Activated T-cell treated with anti-CD3 and anti-CD28 coated beads, Interleukin-2, amount 50 U/mL, for 1 hour (primary cell): ENCODE measurements around the gene IQSEC1.
"Not testable (repeated sequence)": the region's sequence is repeated elsewhere in the genome, so short reads cannot be mapped to it uniquely, and the experiment has no call there.

Experiments used
- DNase-seq: peaks from one replicate; pipeline ENCODE4 v3.0.0-alpha.2; 2020

IQSEC1 gene

DNA sequence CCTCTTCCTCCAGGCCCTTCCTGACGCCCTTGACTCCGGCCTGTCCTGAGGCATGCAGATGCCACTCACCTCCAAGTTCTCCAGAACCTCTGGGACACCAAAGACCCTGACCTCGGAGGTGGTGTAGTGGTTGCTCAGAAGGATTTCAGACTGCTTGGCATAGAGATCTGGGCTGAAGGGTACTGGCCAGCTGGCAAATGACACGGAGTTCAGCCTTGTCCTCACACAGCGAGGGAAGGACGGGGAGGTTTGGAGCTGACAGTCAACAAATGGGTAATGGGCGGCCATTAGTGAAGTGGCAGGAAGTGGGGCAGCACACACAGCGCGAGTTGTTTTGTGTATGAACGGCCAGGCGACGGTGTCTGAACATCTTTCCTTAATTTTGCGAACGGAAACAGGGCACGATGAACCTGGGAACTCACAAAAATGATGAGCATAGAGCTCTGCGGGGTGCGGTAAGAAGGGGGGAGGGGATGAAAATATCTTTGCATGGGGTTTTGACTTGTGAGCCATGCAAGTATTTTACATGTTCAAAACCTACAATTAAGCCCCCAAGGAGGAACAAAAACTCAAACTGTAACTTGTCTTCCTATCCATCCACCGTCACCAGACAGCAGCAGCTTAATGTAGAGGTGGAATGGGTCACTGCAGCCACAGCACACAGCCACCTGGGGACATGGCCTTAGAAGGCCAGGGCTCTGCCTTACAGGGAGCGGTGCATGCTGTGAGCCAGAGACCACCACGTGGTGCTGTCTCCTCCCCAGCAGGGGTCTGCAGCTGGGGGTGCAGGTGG, 188.2 kb downstream of the IQSEC1 start:
- DNase-seq, result no peak

DNA sequence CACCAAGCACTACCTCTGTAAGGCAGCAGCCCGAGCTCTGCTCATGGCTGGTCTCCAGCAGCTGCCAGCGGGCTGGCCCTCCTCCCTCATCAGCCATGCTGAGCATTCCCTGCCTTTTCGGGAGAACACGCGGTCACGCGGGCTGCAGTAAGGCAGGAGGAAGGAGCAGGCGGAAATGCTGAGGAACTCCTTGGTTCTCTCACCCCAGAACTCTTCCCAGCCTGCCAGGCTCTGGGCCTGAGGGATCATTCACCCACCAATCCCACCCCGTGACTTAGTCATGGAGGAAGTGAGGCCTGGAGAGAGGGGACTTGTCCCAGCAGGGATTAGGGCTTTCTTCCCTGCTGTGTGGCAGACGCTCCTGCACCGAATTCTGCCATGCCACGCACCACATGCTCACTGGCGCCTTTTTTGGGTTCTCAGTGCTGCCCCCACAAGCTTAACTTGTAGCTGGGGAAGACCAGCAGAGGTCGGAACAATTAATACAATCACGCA, 189.0 kb downstream of the IQSEC1 start:
- DNase-seq, result no peak

DNA sequence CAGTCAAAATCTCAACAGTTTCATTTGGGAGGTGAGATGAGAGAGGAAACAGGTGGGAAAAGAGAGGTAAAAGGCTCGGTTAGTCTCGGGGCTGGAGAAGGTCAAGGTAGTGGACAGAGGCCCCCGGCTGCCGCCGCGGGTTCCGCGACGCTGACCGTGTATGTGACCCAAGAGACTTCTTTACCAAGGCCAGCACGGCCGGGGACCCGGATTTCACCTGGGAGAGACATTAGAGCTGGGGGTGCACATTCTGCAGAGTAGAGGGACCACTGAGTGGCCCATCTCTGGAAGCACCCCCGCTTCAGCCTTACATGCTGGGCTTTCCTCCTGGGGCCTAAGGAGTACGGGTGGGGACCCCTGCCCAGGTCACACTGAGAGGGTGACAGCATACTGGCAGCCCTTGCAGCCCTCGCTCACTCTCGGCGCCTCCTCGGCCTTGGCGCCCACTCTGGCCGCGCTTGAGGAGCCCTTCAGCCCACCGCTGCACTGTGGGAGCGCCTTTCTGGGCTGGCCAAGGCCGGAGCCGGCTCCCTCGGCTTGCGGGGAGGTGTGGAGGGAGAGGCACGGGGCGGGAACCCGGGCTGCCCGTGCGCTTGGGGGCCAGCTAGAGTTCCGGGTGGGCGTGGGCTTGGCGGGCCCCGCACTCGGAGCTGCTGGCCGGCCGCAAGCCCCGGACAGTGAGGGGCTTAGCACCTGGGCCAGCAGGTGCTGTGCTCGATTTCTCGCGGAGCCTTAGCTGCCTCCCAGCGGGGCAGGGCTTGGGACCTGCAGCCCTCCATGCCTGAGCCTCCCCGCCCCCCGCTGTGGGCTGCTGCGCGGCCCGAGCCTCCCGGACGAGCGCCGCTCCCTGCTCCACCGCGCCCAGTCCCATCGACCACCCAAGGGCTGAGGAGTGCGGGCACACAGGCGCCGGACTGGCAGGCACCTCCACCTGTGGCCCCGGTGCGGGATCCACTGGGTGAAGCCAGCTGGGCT, 190.6 kb downstream of the IQSEC1 start:
- no peak for DNase-seq

DNA sequence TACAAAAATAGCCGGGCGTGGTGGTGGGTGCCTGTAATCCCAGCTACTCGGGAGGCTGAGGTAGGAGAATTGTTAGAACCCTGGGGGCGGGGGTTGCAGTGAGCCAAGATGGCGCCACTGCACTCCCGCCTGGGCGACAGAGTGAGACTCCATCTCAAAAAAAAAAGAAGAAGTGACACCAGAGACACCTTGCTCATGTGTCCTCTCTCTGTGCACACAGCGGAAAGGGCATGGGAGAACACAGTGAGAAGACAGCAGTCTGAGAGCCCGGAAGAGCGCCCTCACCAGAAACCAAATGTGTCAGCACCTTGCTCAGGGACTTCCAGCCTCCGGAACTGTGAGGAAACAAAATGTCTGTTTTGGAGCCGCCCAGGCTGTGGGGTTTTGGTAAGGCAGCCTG, 191.4 kb downstream of the IQSEC1 start:
- DNase-seq, result not testable (repeated sequence)

DNA sequence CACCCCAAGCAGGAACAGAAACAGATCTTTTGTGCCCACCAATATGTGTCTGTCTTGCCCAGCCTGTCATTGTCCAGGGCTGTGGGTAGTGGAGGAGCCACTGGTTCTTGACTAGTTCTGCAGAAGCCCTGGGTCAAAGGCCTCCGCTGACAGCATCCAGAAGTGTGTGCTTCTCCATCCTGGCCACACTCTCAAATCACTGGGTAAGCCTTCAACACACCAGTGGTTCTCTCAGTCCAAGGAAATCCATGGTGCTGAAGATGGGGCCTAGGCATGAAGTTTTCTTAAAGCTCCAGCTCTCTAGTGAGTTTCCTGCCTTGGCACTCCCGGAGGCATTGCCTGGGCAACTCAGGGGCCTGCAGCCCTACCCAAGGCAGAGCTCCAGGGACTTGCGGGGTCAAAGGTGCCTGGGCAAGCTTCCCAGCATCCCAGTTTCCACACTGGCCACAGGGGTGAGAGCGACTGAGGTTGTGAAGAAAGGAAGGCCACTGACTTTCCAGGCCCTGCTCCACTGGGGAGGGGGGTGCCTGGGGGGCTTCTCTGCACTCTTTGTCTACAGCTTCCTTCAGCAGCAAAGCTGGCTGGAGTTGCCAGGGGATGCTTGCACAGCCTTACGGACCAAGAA, 193.9 kb downstream of the IQSEC1 start:
- no peak for DNase-seq

DNA sequence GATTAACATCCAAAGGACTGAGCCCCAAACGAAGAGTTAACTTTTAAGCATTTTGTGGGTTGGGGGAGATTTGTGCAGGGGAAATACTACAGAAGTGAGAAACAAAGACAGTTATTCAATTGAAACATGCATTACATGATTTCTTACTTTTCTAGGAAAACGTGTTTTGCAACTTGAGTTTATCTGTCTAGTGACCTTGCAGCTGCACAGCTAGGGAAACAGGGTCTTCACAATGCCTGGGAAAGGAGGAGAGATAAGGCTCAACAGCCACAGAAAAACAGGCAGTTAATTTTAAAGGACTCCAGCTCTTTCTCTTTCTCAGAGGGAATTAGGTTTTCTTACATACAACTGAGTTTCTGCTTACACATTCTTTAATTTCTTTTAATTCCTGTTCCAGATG, 194.5 kb downstream of the IQSEC1 start:
- DNase-seq, result not testable (repeated sequence)

DNA sequence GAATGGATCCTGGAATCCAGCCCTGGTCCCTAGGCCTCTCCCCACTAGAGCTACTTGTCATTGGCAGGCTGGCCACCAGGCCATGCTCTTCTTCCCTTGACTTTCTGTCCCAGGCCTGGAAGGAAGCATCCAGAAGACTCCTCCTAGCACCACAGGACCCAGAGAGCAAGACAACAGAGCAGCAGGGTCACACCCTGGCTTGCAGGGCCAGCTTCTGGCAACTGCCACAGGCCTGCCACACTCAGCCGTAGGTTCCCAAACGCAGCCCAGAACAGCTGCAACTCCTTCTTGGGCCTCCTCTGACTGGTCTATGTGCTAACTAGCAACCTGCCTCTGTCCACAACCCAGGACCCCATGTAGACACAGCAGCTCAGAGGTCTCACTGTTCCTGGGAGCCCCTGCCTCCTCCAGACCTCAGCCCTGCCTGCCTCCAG, 195.1 kb downstream of the IQSEC1 start:
- DNase-seq, result no peak

DNA sequence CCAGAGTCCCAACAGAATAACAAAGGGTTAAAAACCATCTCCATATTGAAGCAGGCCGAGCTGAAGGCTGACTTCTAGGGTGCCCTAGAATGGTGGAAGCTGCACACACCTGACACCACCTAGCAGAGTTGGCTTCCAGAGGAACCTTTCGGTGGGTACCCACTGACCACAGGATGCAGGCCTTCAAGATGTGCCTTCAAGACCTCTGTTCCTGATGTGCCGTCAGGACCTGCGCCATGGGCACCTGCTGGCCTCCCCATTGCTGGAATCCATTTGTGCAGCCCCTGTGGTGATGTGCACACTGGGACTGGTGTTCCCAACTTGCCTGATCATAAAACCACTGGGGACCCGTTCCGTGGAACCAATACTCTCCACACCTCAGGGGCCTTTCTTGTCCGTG, 196.2 kb downstream of the IQSEC1 start:
- no peak for DNase-seq

DNA sequence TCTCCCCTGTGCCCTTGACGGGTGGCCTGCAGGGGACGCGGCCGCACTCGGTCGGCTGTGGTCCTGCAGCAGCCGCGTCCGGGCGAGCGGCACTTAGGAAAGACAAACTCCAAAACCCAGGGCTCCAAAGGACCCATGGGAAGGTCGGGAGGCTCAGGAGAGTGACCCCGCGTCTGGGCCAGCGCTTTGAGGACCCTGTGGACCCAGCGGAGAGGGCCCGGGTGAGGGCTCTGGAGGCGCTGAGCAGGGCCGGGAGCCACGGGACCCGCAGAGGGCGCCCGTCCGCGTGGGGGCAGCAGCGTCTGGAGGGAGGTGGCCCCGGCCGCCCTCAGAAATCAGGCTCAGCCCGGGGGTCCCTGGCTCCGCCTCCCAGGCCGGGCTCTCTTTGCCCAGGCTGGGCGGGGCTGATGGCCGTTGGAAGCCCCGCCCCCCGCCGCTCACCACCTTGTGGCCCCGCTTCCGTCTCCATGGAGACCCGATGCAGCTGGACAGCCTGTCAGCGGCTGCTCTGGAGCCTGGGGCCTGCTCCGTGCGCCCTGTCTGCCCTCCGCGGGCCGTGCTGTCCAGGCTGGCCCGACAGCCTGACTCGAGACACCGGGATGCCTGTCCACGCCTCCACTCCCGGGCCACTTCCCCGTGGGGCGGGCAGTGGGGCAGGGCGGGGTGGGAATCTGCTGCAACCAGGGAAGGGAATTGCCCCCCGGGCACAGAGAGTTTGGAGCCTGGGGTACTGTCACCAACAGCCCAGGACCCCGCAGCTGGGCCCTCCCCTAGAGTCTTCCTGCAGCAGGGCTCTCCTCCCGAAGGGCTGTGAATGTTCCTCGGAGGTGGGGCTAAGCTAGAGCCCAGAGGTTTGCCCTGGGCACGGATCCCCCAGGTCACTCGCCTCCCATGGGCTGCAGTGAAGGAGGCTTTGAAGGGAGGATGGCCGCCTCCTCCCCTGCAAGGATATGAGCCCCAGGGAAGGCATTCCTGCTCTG, 197.1 kb downstream of the IQSEC1 start:
- peak; percentile 40 for DNase-seq

DNA sequence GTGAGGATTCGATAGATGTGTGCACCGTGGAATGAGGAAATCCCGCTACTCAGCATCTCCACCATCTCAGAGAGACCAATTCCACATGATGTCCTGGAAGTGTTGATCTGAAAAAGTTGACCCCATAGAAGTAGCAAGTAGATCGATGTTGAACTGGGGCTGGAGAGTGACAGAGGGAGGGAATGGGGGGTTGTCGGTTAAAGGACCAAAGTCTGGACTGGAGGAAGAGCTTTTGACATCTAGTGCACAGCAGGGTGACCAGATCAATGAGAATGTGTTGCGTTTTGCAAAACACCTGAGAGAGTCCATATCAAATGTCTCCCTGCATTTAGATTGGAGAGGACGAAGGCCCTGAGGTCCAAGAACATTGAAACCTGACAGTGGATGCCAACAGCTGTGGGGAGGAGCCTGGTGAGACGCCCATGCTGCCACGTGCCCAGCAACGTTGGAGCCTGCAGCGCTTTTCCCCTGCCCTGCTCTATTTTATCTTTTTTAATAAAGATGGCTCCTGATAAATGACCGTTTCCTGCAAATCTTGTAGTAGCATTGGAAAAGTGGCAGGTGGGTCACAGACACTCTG, 201.7 kb downstream of the IQSEC1 start:
- DNase-seq, result no peak

DNA sequence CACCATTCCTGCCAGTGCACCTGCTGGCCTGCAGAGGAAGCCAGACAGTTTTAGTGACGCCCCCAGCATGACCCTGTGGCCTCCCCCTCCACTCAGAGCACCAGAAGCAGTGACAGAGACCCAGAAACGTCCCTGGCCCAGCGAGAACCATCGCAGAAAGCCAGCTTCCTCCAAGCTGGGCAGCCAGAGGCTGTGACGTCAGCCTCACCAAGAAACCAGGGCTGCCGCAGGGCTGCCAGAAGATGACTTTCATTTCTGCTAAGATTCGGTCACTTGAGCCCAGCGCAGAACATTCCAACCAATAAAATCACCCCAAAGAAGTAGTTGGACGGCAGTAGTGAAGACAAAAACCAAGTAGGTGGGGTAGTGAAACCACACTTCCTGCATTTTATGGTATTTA, 202.3 kb downstream of the IQSEC1 start:
- DNase-seq, result no peak

DNA sequence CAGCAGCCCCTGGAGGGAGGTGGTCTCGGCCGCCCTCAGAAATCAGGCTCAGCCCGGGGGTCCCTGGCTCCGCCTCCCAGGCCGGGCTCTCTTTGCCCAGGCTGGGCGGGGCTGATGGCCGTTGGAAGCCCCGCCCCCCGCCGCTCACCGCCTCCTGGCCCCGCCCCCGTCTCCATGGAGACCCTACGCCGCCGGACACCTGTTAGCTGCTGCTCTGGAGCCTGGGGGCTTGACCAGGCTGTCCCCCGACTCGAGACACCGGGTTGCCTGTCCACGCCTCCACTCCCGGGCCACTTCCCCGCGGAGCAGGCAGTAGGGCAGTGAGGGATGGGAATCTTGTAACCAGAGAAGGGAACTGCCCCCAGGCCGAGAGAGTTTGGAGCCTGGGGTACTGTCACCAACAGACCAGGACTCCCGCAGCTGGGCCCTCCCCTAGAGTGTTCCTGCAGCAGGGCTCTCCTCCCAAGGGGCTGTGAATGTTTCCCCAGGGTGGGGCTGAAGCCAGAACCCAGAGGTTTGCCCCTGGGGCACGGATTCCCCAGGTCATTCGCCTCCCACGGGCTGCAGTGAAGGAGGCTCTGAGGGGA, 204.1 kb downstream of the IQSEC1 start:
- peak; percentile 34 for DNase-seq

DNA sequence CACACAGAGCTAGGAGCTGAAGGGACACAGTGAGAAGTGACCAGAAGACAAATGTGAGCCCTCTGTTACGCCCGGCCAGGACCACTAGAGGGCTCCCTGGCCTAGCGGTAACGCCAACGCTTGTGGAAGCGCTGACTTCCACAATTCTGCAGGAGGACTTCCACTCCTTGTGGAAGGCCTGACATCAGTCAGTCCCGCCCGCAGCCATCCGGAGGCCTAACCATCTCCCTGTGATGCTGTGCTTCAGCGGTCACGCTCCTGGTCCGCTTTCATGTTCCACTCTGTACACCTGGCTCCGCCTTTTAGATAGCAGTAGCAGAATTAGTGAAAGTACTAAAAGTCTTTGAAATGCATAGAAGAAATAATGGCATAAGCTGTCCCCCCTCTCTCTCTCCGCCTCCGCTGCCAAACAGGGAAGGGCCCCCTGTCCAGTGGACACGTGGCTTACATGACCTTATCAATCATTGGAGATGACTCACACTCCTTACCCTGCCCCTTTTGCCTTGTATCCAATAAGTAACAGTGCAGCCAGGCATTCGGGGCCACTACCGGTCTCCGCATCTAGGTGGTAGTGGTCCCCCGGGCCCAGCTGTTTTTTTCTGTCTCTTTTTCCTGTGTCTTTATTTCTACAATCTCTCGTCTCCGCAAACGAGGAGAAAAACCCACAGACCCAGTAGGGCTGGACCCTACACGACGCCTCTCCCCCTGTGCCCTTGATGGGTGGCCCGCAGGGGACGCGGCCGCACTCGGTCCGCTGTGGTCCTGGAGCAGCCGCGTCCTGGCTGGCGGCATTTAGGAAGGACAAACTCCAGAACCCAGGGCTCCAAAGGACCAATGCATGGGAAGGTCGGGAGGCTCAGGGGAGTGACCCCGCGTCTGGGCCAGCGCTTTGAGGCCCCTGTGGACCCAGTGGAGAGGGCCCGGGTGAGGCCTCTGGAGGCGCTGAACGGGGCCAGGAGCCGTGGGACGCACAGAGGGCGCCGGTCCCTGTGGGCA, 204.9 kb downstream of the IQSEC1 start:
- peak; percentile 66 for DNase-seq

DNA sequence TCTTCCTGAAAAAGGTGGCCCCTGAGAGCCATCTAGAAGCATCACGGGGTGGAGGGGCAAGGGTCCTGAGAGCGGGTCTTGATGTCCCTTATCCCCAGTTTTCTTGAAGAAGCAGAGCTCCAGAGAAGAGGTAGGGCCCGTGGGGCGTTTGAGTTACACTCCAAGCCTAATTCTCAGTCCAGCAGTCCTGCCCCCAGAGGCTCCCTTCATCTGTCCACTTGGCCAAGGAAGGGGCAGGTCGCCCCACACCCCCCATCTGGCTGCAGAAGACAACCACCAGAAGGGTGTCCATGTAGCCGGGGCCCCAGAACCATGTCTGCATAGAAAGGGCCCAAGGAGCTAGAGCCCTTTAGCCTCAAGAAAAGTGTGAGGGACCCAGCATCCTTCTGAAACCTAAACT, 206.4 kb downstream of the IQSEC1 start:
- DNase-seq, result no peak

DNA sequence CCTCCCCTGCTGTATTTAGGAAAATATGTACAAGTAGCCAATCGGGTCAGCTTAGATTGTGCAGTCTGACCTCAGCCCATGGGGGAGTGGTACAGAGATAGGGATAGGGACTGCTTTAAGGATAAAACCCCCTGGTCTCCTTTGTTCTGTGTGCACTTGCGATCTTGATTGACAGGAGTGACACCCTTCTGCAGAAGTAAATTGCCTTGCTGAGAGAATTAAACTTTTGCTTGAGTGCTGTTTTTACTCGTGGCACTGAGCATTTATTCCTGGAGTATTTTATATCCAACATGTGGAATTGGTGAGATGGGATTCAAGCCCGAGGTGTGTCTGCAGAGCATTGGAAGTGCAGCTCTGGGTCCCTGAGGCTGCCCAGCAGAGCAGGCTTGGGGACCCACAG, 208.0 kb downstream of the IQSEC1 start:
- no peak for DNase-seq

DNA sequence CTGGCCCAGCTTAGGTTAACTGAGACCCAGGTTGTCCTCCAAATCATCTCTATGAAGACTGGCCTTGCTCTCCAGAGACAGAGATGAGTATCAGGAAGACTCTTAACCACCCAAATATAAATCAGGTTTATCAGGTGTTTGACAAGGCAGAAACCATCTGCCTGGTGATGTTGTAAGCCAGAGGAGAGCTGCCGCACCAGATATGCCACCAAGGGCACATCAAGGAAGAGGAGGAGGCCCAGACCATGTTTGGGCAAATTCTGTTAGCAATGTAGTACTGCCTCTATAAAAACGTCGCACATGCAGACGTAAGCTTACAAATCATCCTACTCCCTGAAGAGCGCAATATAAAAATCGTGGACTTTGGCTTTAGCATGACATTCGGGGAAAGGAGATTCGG, 210.8 kb downstream of the IQSEC1 start:
- no peak for DNase-seq

DNA sequence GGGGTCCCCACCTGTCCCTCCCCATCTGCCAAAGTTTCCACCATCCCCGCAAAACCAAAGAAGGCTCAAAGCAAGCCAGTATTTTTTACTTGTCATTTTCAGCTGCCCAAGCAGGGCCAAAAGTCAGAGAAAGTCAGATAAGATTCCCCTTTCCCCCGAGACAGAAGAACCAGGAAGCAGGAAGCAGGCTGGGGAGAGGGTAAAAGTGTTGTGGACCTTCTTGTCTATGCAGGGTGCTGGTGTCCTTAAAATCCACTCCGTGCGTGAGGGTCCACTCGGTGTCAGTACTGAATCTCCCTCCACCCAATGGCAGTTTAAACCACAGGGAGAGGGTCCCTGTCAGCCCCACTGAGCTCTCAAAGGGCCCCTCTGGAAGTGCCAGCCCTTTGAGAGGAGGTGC, 211.6 kb downstream of the IQSEC1 start:
- no peak for DNase-seq

DNA sequence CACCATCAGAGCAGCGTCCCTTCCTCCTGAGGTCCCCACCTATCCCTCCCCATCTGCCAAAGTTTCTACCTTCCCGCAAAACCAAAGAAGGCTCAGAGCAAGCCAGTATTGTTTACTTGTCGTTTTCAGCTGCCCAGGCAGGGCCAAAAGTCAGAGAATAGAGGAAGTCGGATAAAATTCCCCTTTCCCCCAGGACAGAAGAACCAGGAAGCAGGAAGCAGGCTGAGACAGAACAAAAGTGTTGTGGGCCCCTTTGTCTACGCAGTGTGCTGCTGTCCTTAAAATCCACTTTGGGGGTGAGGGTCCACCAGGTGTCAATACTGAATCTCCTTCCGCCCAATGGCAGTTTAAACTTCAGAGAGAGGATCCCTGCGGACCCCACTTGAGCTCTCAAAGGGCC, 213.4 kb downstream of the IQSEC1 start:
- DNase-seq, result no peak

DNA sequence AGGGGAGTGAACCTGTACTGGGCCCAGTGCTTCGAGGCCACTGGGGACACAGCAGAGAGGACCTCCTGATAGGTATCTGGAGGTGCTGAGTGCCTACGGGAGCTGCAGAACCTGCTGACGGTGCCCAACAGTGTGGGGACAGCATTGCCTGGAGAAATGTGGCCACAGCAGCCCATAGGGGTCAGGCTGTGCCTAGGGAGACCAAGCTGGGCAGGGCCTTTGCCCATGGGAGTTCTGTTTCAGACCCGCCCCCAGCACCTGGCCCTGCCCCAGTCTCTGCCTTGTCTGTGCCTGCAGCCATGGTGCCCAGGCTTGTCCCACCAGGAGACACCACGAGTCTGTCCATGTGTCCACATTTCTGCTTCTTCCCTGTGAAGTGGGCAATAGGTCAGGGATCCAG, 216.6 kb downstream of the IQSEC1 start:
- no peak for DNase-seq

DNA sequence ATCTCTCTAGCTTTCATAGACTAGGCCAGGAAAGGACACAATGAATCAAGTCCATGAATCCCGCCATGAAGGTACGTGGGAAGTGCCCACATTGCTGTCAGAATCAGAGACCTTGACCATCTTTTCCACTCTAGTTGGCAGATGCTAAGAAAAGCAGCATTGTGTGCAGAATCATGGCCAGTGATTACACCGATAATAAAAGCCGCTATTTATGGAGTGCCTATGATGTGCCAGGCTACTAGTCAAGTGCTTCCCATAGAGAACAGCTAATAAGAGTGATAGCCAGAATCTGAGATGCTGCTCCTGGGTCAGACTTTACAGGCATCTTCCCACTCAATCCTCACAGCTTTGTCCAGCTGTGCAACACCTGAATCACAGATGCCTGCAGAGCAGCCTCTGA, 218.7 kb downstream of the IQSEC1 start:
- no peak for DNase-seq
